HG03159 (cell line): Measurements from ENCODE around the gene CD33.
"Not testable (repeated sequence)": the region's sequence is repeated elsewhere in the genome, so short reads cannot be mapped to it uniquely, and the experiment has no call there.

ENCODE experiments used
- ATAC-seq: cut with Tn5 transposase; IDR thresholded peaks from one replicate; pipeline ENCODE4 v1.9.1; 2021; ENCODE audit warnings: mild to moderate bottlenecking, moderate library complexity; ENCODE audit not compliant: unreplicated experiment

Gene CD33

DNA sequence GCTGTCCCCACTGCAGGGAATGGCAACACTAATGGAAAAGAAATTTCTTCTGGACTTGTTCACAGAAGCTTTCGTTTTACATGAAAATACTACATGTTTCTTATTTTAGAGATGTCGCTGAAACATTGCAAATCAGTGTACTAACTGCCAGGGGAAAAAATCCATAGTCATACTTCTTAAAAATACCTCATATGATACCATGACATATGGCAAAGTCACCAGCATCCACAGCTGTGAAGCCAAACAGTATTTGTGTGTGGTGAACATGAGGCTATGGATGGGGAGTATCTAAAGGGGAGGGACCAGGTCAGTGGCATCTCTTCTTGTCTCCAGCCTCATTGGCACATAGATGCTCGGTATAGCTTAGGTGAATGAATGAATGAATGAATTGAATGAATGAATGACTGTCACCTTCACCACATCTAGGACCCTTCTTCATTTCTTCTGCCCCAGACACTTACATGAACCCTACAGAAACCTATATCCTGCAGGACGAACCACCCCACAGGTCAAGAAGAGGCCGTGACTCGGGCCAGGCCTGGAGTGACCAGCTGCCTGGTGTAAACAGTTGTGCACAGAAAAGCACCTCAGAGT lies 14.6 kb upstream of the CD33 start:
- ATAC-seq, result no peak

- not testable (repeated sequence) for ATAC-seq
Measured at GRCh38 chr19:51210874-51211361, 14.0 kb upstream of the CD33 start.

DNA sequence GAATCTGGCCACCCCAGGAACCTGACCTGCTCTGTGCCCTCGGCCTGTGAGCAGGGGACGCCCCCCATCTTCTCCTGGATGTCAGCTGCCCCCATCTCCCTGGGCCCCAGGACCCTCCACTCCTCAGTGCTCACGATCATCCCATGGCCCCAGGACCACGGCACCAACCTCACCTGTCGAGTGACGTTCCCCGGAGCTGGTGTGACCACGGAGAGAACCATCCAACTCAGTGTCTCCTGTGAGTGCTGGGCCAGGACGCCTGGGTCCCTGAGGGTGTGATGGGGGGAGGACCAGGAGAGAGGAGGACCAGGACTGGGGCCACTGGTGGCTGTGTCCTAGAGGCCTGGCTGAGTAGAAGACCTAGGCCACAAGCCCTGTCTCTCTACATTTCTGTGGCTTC lies 13.0 kb upstream of the CD33 start:
- no peak for ATAC-seq

GRCh38 chr19:51219307-51219706 lies 5.6 kb upstream of the CD33 start:
- ATAC-seq, result no peak

- no peak for ATAC-seq
Measured at GRCh38 chr19:51219971-51220370, 4.9 kb upstream of the CD33 start.

GRCh38 chr19:51220996-51221395 lies 3.9 kb upstream of the CD33 start:
- no peak for ATAC-seq

DNA sequence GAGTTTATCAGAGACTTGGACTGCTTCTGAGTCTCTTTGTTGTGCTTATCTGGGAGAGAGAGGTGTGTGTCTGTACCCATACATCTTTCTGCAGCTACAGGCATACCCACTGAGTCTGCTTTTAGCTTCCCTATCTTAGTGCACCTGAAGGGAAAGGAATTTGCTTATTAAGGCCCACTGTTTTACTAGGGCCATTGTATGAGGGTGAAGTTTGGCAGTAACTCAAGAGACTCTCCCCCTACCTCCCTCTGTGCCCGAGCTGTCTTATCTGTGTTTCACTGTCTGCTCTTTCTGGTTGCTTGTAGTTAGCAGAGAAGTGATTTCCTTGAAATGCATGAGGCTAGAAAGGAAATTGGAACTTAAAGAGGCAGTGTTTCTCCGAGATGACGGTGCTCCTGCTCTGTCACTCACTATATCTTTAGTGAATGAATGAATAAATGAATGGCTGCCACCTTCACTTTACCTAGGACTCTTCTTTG lies 678 bp upstream of the CD33 start:
- ATAC-seq, result no peak

DNA sequence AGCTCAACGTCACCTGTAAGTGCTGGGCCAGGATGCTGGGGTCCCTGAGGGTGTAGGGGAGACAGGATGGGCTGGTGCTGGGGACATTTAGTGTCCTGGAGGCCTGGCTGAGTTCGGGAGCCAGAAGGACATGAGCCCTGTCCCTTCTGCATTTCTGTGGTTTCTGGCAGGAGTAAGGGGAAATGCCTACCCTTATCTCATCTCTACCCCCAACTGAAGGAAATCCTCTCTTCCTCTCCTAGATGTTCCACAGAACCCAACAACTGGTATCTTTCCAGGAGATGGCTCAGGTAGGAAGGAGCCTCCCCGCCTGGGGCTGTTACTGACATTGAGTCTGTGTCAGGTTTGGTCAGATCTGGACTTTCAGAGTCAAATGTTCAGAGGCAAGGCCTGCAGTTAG lies 1.2 kb downstream of the CD33 start:
- ATAC-seq, result no peak

DNA sequence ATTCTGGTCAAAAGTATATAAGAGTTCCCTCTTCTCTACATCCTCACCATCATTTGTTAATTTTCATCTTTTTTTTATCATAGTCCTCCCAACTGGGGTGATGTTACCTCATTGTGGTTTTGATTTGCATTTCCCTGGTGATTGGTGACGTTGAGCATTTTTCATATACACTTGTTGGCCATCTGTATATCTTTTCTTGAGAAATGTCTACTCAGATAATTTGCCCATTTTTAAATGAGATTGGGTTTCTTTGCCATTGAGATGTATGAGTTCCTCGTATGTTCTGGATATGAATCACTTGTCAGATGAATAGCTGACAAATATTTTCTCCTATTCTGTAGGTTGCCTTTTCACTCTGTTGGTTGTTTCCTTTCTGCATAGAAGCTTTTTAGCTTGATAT lies 2.4 kb downstream of the CD33 start:
- no peak for ATAC-seq

DNA sequence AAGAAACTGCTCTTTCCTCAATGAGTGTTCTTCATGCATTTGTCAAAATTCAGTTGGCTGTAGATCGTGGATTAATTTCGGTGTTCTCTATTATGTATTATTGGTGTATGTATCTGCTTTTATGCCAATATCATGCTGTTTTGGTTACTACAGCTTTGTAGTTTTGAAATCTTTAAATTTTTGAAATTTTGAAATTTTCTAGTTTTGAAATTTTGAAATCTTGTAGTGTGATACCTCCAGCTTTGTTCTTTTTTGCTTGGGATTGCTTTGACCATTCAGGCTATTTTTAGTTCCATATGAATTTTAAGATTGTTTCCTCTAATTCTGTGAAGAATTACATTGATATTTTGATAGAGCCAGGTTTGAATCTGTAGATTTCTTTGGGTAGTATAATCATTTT lies 3.1 kb downstream of the CD33 start:
- ATAC-seq, result no peak

GRCh38 chr19:51240866-51241265 lies 16.0 kb downstream of the CD33 start:
- no peak for ATAC-seq

DNA sequence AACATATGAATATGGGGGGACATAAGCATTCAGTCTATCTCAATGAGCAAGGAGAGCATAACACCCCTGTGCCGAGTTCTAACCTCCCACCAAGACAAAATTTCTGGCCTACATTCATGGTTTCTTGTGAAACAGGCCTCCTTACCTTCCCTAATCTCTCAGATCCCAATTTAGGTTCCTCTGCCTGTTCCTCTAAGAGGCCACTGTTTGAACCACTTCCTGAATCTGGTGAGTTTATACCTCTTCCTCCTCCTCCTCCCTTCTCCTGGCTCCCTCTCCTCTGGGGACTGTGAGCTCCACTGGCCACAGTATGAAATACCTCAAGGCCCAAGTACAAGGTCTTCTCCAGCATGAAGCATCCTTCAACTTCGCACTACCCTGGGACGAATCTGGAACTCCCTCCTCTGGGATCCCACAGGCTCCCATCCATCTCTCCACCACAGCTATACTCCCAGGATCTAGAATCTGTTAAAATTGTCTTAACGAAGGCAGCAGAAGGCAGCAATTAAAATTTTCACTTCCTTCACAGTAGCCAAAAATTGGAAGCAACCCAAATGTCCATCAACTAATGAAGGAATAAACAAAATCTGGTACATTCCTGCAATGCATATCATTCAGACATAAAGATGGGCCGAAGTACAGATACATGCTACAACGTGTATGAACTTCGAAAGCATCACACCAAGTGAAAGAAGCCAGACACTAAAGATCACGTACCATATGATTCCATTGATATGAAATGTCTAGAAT lies 18.2 kb downstream of the CD33 start:
- no peak for ATAC-seq

DNA sequence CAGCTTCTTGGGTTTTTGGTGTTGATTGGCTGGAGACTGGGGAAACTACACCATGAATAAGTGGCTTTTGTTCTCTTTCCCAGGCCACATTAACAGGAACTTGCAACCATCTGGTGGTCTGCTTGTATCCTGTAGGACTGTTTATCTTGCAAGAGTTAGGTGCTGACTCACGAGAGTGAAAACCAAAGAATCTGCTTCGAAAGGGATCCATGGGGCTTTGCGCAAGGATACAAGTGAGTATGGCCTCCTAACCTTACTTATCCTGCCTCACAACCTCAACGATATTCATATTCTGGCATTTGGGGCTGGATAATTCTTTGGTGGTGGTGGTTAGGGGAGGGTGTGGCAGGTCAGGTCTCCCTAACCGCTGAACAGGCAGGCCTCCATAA lies 21.3 kb downstream of the CD33 start:
- ATAC-seq, result no peak

- ATAC-seq, result no peak
Measured at GRCh38 chr19:51247972-51248590, 23.2 kb downstream of the CD33 start.

DNA sequence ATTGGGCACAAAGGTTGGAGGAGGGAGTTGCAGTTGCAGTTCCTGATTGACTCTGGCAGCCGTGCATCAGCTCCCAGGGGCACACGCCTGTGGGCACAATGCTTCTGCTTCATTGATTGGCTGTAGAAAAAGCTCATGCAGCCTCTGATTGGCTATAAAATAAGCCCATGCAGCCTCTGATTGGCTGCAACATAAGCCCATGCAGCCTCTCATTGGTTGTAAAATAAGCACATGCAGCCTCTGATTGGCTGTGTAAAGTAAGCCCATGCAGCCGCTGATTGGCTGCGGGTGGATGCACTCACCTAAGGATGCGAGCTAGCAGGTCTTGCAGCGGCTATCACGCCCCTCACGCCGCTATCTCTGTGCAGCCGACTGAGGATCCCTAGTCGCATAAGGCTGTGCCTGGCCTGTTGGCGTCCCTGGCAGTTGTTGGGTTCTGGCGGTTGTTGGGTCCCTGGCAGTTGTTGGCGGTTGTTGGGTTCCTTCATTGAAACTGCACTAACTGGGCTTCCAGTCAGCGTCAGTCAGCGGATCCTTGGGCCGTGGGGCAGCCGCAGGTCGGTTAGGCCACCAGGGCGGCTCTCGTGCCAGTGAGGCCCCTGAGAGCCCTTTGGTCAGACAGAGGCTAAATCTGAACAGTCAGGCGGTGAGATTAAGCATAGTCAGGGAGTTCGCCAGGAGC lies 26.0 kb downstream of the CD33 start, which contains the start of gene SIGLECL1:
Gene SIGLECL1 (plus strand): TSS at position 295 of the 682 bp plus-strand sequence. CDS start 12,993 bp downstream, outside the sequence.
- ATAC-seq, result no peak

DNA sequence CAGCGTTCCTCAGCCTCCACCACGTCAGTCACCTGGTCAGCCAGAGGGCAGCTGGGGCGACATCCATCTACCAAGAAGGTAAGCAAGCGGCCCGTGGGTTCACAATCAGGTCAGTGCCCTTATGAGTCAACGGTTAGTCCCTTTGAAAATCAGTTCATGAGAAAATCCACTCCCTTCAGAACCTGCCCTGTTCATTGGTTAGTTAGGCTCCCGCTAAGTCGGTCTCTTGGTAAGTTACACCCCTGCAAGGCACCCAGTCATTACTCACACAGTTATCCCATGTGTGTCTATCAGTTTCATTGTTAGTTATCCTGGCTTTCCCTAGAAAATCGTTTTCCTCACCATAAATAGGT lies 26.6 kb downstream of the CD33 start:
- no peak for ATAC-seq

- no peak for ATAC-seq
Measured at GRCh38 chr19:51252306-51253079, 27.6 kb downstream of the CD33 start.

GRCh38 chr19:51253088-51253806 lies 28.4 kb downstream of the CD33 start:
- no peak for ATAC-seq

- ATAC-seq, result no peak
Measured at GRCh38 chr19:51256155-51256625, 31.3 kb downstream of the CD33 start.

DNA sequence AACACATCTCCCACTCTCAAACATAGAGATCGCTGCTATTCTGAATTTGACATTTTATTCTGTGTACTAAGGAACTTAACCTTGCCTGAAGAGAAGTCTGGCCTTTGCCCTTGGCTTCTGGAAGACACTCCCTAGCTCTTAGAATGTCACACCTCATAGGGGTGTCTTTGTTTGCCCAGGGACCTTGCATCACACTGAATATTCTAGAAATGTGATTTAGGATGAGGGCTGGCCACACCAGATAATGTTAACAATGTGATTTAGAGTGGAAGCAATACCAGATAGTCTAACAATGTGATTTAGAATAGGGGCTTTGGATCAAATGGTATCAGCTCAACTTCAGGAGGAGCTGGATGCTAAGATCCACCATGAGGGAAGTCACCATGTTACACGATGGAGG lies 32.6 kb downstream of the CD33 start:
- ATAC-seq, result no peak
